Mucosa of gallbladder (tissue), 1 donor: ENCODE results near the gene AGAP2. TPM values are rescaled to one million over a fixed set of nuclear protein-coding genes. Genes with fewer than 3 reads are reported as not detected.

Experiments
- DNase-seq: peaks from one replicate; pipeline ENCODE4 v3.0.0-alpha.2; 2020; ENCODE audit warnings: low spot score
- total RNA-seq: library from RNA; stranded (reverse); gene quantifications from one replicate; pipeline ENCODE4 v1.2.1, GENCODE V29; 2021
- donor health status: DM: no; HTN: no; CAD: no.

The AGAP2 gene
- total RNA-seq, 1 donor from 2014 or later, result 2.6 TPM

DNA sequence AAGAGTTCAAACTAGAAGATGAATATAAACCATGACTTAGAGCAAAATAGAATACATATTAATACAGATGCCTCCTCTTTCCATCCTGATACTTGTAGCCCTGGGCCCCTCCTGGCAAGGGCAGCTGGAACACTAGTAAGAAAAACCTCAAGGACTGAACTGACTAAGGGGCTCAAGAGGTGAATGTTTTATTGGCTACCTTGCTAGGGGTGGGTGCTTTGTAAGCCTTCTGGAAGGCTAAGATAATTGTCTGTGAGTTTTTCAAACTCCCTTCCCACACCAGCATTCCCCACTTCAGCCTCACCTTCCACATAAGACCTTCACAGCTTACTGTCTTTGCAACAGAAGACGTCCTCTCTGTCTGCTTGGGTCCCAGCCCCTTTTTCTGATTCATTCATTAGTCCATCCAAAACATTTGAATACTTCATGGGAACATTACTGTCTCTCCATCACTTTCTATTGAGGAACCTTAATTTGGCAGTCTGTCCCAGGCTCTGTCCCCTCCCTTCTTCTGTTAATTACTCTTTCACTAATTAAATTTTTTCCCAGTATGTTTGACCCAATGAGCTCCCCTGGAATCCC is 15.3 kb upstream of the AGAP2 start:
- no peak for DNase-seq

DNA sequence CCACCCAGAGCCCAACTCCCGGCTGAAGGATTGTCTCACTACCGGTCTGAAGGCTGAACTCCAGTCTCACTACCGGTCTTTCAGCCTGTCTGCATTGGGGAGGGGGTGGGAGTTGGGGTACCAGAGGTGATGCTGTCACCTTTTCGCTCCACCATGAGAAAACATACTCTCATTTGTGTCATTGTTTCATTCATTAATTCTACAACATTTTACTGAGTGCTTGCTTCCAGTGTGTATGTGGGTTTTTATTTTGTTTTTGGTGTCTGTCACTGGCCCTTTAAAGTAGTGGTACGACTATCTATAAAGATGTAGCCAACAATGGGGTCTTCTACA is 14.1 kb upstream of the AGAP2 start:
- no peak for DNase-seq

DNA sequence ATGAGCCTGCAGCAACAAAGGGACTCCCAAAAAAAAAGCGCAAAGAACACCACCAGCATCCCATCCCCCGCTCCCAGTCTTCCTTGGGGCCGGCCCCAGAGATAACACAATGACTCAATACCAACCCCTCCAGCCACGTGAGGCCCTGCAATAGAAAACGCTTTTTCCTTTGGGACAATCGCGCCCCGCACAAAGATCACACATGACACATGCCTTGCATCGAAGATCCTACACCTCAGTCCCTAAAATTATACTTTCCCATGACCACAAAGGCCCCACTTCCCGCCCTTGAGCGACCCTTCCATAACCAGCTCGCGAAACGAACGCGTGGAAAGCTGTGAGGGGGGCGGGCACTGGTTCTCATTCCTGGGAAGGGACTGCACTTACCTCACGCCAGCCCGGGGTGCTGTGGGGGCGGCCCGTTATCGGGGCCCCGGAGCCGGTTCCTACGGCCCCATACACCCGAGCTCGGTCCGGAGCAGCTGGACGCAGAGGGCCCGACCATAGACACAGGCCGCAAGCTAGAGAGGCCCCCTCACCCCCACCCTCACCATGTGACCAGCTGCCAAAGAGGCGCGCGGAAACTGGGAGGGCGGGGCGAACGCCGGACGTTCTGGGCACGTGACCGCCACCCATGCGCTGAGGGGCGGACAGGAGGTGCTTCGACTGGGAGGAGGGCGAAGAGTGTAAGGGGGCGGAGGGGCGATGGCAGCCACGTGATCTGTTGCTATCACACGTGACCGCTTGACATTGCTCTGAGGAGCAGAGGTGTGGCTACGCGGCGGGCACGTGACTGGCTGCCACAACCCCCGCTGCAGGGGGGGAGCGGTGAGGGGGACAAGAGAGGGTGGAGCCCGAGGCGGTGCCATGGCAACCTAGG is 13.5 kb upstream of the AGAP2 start, which contains the start of gene CDK4:
Gene CDK4, minus strand, starts transcription at position 523 of the 880 bp plus-strand sequence. CDS start 593 bp downstream, outside the sequence.
- DNase-seq, result peak; percentile 100

DNA sequence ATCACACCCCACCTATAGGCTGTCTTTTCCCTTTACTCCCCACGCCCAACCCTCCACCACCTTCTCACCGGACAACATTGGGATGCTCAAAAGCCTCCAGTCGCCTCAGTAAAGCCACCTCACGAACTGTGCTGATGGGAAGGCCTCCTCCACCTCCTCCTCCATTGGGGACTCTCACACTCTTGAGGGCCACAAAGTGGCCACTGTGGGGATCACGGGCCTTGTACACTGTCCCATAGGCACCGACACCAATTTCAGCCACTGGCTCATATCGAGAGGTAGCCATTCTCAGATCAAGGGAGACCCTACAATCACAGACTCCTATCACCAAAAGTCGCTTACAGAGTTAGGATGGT is 12.9 kb upstream of the AGAP2 start:
- DNase-seq, result no peak

DNA sequence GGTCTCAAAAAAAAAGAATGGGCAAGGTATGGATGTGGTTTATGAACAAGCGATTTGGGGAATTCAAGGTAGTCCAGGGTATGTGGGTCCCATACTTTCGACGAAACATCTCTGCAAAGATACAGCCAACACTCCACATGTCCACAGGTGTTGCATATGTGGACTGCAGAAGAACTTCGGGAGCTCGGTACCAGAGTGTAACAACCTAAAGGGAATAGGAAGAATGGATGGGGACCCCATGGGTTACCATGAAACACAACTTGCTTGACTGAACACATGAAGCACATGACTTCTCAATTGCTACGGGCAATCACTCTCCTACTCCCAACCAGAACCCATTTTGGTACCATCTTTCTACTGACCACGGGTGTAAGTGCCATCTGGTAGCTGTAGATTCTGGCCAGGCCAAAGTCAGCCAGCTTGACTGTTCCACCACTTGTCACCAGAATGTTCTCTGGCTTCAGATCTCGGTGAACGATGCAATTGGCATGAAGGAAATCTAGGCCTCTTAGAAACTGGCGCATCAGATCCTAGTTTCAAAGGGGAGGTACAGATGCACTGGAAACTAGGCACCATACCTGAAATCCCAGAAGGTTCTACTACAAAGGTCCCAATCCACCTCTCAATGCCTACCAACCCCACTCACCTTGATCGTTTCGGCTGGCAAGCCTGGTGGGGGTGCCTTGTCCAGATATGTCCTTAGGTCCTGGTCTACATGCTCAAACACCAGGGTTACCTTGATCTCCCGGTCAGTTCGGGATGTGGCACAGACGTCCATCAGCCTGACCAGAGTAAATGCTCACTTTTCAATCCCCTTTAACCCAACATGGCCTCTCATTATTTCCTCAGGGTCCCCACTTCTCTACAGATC is 12.3 kb upstream of the AGAP2 start:
- no peak for DNase-seq

DNA sequence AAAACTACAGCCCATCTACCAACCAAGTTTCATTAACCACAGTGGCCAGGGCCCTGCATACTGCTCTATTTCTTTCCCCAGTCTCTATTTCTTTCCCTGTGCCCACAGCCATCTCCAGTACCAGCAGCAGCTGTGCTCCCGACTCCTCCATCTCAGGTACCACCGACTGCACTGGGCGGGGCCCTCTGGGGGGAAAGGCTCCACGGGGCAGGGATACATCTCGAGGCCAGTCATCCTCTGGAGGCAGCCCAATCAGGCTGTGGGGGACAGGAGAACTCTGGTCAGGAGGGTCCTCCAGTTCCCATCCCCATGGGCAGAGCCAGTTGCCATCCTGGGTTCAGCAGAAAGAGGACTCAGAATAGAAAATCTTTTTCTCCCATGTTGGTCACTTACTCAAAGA is 10.5 kb upstream of the AGAP2 start:
- DNase-seq, result no peak

DNA sequence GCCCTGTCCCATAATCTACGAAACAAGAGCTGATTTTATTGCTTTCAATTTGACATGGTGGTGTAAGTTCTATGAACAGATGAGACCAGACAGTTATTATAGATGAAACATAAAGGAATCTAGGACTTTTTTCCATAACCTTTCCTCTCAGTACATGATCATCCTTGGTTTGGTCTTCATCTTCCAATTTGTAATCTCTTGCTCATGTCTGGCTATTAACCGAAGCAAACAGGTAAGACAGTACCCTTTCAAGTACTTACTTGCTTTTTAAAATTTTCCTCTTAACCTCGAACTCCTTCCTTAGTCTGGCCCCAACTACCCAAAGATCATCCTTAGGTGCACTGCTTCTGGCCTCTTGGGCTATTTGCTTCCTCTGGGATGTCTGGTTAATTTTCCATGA is 7.5 kb upstream of the AGAP2 start:
- DNase-seq, result no peak

DNA sequence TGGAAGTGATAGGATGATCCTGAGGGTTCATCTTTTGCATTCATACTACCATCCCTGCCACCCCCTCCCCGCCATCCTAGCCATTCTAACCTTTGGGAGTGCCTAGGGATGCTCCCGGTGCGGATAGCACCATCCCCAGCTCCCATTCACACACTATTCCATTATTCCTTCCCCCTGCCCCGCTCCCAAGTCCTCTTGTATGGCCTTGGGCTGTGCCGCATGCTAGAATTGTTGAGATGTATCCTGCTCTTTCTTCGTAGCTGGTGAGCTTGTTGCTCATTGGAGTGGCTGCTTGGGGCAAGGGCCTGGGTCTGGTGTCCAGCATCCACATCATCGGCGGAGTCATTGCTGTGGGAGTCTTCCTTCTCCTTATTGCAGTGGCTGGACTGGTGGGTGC is 6.9 kb upstream of the AGAP2 start:
- DNase-seq, result no peak

DNA sequence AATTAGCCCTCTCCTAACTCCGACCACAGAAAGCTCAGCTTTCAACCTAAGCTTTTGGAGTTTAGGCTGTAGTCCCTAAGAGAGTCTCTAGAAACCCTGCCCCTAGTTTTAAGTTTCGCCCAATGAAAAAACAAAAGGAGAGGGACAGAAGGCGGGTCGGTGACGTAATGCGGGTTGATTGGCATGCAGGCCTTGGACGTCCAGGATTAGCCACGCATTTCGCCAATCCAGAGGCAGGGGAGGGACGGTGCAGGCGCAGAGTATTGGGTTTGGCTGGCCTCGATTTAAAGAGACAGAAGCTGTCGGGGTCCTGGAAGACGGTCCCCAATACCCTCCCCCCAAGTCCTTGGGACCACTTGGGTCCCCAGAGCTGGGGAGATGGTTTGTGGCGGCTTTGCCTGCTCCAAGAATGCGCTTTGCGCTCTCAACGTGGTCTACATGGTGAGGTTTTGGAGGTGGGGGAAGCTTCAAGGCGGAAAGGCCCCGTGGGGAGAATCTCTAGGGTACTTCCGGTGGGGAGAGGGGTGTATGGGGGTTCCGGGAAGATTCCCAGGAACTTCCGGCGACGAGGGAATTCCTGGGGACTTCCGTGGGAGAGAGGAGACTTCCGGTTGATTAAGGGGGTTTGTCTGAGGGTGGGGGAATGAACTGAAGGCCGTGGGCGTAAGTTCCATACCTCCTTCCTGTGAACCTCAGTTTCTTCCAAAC is 6.4 kb upstream of the AGAP2 start, which contains the start of gene TSPAN31:
Gene TSPAN31, plus strand, starts transcription at position 263 of the 708 bp plus-strand sequence. Its CDS starts 116 bp downstream, at position 379.
- DNase-seq, result peak; percentile 97

DNA sequence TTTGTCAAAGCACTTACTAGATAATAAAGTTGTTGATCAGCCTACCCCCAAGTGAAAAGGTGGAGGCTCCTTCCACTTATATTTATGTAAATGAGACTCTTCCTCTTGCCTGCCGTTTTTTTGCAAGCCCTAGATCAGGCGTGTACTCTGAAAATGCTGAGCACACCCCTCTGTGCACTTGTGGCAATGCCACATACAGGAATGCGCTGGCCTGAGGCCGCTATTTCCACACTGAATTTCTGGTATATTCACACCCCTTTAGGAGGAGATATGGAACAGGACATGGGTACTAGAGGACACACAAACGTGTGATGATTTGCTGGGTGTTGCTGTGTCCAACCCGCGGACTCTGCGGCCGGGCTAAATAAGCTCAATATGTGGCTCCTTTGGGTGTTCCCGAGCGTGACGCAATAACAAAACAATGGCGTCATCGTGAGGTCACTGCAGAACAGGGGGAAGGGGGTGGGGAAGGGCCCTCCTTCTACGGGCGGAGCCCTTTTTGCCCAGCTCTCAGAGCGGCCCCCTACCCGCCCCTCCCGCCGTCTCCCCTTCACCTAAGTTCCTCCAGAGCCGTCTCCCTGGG is 5.7 kb upstream of the AGAP2 start:
- peak; percentile 61 for DNase-seq

DNA sequence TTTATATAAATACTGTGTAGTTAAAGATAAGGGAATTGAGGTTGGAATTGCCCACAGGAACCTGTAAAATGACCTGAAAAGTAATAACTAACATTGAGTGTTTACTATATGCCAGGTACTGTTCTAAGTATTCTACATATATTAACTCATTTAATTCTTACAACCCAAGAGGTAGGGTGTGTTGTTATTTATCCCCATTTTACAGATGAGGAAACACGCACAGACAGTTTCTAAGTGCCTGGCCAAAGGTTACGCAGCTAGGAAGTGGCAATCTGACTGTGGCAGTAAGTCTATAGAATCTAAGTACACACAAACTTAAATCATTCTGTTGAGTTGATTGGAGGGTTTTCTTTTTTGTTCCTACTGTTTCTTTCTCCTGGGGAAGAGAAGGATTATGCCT is 5.2 kb upstream of the AGAP2 start:
- no peak for DNase-seq

DNA sequence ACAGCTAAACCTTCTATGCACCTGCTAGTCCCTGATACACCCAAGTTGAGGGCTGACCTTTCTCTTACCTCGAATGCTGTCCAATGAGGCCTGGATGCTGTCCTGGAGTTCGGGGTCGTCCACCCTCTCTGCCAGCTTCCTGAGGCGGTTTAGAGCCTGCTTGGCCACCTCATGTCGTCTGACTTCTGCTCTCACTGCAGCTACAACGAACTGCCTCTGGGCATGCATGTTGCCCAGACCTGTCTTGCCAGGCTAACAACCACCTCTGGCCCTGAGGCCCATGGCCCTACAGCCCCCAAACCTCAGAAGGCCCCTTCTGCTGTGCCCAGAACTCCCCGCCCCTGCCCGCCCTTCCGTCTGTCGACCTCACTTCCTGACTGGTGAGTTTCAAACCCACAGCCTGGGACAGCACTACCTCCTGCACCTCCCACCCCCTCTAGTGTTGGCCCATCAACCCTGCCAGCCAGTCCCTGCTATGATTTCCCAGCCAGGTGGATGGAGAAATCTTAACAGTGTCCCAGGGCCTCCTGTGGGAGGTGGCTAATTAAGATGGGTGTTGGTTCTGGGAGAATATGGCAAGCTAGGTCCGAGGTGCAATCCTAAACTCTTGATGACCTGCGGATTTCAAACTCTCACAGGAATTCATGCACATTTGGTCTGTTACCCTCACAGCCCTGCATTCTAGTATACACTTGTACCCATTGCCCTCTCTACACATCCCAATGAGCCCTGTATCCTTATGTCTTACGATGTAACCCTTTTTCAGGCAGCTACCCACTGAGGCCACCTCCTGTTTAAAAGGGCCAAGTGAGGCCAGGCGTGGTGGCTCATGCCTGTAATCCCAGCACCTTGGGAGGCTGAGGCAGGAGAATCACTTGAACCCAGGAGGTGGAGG is 3.5 kb upstream of the AGAP2 start:
- no peak for DNase-seq

DNA sequence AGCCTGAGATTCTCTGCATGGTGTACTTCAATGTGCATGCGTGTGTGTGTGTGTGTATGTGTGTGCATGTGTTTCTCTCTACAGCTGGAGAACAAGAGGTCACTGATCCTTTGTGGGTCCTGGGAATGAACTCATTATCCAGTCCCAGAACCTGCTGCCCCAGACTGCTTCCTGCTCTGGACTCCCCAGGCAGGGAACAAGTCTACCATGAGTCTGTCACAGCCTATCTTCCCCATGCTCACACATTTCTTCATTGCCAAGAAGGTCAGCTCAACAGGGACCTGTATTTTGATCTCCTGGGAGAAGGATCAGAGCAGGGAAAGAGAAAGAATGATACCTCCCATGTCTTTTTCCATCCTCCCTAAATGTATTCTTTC is 2.9 kb upstream of the AGAP2 start:
- DNase-seq, result no peak

DNA sequence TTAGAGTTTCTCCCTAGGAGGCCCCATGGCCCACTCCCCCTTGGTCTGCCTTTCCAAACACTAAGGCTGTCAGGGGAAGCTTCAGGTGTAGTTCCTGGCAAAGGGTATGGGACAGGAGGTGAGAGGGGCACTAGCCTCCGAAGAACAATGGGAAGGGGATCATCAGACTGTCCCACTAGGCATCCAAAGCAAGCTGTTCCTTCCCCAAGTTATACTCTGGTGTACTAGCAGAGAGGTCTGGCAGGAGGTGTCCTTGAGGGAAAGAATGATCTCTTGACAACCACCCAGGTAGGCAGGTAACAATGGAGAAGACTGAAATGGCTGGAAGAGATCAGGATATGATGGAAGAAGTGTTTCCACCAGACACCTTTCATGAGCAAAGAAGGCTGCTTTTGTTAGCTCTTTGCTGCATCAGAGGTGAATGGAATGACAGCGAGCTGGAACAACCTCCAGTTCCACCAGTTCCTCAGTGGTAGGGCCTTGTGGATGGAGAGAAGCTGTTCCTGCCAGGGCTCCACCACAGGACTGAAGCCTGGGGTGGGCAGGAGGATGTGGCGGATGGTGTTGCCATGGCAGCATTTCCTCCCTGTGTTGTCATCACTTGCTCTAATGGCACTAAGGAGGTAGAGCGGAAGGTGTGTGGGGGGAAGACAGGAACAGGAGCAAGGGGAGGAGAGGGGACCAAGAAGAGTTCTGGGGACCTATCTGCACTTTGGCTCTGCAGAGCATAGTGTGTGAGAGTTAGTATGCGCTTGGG is 2.3 kb upstream of the AGAP2 start:
- DNase-seq, result no peak

DNA sequence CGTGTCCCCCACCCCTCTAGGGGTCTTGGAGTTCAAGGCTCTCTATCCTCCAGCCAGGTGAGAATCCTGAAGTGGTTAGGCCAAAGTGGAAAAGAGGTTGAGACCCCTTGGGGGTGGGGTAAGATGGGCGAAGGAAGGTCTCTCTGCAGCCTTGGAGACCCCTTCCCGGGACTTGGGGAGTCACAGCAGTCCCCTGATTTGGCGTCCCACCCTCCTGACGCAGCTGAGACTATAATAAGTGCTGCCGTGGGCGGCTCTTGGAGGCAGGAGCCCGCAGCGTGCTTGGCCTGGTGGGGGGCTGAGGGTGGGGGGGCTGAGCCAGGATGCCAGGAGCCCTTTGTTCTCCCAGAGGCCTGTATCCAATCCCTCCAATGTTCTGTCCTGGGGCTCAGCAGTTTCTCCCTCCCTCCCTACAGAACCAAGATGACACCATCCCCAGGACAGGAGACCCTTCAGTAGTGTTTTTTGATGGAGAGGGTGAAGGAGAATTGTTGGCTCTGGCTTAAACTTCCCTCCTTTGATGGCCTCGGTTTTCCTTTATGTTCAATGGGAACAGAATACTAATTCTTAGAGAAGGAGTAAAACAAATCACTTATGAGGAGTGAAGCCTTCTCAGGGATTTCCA is 1.5 kb upstream of the AGAP2 start:
- no peak for DNase-seq

DNA sequence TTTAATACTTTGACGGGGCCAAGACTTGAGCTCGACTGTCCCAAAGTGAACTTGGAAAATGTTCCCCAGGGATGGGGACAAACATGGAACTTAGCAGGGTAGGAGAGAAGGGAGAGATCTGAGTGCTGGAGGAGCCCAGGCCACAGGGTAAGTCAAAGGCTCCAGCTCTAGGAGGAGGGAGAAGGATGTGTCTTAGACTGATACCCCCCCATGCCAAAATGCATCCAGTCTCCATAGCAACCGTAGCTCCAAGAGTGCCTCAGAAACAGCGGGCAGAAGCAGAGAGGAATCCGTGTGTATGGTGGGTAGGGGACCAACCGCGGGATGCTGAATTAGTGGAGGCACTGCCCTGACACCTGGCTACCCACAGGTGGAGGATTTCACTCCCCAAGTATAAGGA is 845 bp upstream of the AGAP2 start:
- no peak for DNase-seq

DNA sequence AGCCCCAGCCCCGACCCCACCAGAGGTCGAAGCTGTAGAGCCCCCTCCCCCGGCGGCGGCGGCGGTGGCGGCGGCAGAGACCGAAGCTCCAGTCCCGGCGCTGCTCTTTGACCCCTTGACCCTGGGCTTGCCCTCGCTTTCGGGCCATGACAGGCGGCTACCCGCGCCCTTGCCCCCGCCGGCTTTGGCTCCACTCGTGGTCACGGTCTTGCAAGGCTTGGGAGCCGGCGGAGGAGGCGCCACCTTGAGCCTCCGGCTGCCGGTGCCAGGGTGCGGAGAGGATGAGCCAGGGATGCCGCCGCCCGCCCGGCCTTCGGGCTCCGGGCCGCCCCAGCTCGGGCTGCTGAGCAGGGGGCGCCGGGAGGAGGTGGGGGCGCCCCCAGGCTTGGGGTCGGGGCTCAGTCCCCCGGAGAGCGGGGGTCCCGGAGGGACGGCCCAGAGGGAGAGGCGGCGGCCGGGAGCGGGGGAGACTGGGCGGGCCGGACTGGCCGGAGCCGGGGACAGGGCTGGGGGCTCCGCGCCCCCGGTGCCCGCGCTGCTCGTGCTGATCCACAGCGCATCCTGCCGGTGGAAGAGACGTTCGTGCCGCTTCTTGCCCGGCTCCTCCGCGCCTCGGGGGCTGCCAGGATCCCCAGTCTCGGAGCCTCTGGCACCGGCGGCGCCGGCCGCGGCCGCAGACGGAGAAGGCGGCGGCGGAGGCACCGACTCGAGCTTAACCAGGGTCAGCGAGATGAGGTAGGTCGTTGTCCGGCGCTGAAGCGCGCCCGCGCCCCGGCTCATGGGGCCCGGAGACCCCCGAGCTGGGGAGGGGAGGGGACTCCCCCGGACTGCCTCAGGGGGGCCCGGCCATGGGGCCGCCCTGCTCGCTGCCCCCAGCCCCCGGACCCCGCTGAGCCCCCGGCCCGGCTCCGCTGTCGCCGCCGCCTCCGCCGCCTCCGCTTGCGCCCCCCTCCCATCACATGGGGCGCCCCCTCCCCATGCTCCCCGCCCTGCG is 778 bp downstream of the AGAP2 start:
- no peak for DNase-seq
